GM20000 (cell line): ENCODE results near the gene SDR9C7.
"Not testable (repeated sequence)": the region's sequence is repeated elsewhere in the genome, so short reads cannot be mapped to it uniquely, and the experiment has no call there.

Source experiments
- DNase-seq: peaks from one replicate; pipeline ENCODE4 v3.0.0; 2012; ENCODE audit warnings: low spot score
- CTCF ChIP-seq: IDR thresholded peaks from 2 replicates; pipeline ENCODE4 v1.5.1; 2012; ENCODE audit warnings: mild to moderate bottlenecking, control low read depth; ENCODE audit errors: extremely low read depth, missing control alignments

Gene SDR9C7

GRCh38 chr12:56933826-56934625 lies at the start of gene SDR9C7:
Gene SDR9C7 (minus strand): TSS chr12:56934408. CDS start chr12:56934261, 147 bp downstream.
- TF ChIP-seq CTCF: no peak
- DNase-seq: no peak

- no peak for TF ChIP-seq CTCF
- DNase-seq: no peak
Measured at GRCh38 chr12:56983386-56983785, 49.2 kb upstream of the SDR9C7 start.

- not testable (repeated sequence) for DNase-seq
Measured at GRCh38 chr12:56982578-56983236, 48.5 kb upstream of the SDR9C7 start.

- no peak for TF ChIP-seq CTCF
Measured at GRCh38 chr12:56980941-56981530, 46.8 kb upstream of the SDR9C7 start.

GRCh38 chr12:56980268-56980667 lies 46.1 kb upstream of the SDR9C7 start:
- no peak for DNase-seq
- TF ChIP-seq CTCF: no peak

More at GRCh38 chr12:56980941-56981530, 46.8 kb upstream of the SDR9C7 start:
- no peak for DNase-seq

GRCh38 chr12:56979628-56980027 lies 45.4 kb upstream of the SDR9C7 start:
- DNase-seq: no peak

More at GRCh38 chr12:56979628-56980027, 45.4 kb upstream of the SDR9C7 start:
- TF ChIP-seq CTCF: no peak
